ENCODE measurements around the gene DIPK1B.
A peak's percentile ranks its signal among the peaks of the same experiment; 100 is the strongest.
"Not testable (repeated sequence)": the region's sequence is repeated elsewhere in the genome, so short reads cannot be mapped to it uniquely, and the experiment has no call there.

DIPK1B gene

DNA sequence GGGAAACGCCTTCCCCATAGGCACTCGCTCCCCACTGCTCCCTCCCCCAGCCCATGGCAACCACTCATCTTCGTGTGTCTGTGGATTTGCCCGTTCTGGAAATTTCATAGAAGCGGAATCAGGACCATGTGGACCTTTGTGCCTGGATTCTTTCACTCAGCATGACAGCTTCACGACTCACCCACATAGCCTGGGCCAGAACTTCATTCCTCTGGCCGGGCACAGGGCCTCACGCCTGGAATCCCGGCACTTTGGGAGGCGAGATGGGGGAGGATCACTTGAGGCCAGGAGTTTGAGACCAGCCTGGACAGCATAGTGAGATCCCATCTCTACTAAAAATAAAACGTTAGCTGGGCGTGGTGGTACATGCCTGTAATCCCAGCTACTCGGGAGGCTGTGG lies 12.1 kb upstream of the DIPK1B start:
- no peak for DNase-seq

DNA sequence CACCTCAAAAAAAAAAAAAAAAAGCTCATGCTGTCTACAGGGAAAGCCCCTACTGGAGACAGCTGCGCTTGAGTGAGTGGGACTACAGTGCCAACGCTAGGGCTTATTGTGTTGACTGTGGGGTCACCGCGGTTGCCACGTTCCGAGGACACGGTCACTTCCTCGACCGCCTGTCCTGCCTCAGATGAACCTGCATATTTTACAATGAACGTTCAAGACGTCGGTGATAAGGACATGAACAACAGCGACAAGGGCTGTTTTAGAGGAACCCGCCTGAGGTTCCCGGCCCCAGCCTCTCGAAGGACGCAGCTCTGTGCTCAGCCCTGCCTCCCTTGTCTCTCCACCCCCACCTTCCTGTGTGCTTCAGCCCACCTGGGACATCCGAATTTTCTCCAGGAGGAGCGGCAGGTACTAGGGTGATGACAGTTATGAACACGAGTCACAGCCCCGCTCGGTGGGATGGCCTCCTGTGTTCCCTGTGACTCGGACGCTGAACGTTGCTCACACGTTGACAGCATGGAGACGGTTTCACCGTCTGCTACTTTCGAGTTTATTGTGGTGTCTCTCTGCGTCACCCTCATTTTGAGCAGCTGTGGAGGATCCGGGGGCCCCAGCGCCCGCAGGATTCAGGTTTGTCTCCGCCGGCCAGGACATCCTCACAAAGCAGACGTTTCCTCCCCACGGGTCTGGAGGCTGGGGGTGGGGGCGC lies 11.3 kb upstream of the DIPK1B start:
- peak; percentile 60 for DNase-seq

DNA sequence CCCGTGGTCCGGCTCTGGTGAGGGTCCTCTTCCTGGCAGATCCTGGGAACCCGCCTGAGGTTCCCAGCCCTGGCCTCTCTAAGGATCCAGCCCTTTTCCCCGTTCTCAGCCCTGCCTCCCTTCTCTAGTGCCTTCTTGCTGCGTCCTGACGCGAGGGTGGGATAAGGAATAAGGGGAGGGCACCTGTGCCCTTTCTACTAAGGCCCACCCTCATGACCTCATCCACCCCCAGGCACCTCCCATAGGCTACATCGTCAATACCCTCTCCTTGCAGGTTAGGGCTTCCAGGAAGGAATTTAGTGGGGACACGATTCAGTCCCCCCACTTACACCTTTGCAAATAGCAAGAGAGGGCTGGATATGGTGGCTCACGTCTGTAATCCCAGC lies 10.7 kb upstream of the DIPK1B start:
- no peak for DNase-seq

DNA sequence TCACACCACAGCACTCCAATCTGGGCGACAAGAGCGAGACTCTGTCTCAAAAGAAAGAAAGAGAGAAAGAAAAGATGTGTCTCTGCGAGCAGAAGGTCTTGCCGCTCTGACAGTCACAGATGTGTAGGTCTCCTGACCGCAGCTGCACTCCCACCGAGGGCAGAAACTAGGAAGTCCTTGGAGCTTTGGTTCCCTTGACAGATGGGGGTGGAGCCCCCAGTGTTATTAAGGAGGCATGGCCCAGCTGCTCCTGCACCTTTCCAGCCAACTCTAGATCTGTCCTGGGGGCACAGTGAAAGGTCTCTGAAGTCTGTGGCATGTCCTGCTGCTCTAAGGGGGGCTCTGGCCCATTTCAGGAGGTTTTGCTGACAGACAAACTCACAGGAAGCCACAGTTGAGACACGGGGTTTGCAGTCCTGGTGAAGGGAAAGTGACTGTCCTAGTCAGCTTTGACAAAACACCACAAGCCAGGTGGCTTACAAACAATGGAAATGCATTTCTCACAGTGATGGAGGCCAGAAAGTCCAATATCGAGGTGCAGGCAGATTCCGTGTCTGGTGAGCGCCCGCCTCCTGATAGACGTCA lies 9.0 kb upstream of the DIPK1B start:
- no peak for DNase-seq

DNA sequence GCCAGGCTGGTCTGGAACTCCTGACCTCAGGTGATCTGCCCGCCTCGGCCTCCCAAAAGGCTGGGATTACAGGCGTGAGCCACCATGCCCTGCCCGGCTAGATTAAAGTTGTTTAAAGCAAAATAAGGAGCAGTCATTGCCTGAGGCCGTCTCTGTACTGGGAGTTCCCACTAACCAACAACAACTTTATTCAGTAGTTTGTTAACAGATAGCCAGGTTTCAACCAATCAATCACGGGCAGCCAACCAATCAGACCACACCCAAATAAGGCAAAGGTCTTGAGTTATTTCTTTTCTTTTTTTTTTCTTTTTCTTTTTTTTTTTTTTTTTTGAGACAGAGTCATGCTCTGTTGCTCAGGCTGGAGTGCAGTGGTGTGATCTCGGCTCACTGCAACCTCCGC lies 7.6 kb upstream of the DIPK1B start:
- DNase-seq: not testable (repeated sequence)

DNA sequence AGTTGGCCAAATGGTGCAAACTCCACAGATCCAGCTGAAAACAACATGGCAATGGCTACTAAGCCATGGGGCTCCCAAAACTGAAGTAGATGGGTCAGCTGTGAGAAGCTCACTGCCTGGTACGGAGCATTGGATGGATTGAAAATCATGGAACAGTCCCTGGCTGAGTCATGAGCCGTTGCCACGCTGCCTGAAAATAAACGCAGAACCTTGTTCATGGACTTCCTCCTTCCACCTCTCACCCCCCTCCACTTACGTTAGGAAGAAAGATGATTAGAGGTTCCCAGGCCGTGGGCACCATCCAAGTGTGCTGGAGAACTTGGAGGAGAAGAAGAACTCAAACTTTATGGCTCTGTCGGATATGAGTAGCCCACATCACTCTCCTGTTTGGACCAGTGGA lies 6.8 kb upstream of the DIPK1B start:
- DNase-seq: no peak

DNA sequence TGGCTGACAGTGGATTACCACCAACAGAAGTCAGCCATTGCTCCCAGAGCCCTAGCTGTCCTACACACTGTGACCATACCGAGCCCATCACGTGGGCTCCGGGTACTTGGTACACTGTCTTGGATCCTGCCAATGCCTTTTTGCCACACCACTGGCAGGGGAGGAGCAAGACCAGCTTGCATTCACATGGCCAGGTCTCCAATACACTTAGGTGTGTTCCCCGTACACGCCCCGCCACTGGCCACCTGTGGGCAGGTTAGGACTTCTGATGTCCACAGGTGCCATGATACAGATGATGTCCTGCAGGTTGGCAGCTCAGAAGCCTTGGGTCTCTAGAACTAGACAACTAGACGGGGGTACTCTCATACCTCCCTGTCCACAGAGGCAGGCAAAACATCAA lies 5.4 kb upstream of the DIPK1B start:
- no peak for DNase-seq

DNA sequence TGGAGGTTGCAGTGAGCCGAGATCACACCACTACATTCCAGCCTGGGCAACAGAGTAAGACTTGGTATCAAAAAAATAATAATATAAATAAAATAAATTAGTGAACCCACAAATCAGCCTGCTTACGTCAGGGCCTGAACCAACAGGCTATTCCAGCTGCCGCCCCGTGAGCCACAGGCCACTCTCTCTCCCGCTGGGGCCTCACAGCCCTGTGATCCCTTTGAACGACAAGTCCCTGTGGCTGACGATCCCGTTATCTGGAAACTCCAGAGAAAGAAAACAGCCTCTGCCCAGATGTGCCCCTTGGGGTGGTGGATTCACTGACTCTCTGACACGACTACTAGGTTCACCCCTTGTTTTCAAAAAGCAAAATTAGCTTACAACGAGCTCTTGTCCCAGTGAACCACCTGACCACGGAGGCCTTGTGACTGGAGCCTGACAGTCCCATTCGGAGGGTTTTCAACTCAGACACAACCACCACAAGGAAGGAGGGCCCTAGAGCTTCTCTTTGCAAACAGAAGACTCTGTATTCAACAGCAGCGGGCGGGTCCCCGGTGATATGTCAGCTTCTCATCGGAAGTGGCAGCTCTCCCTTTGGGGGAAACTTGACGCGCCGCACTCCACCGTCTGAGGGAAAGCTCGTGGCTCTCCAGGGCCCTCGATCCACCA lies 4.4 kb upstream of the DIPK1B start:
- no peak for DNase-seq

DNA sequence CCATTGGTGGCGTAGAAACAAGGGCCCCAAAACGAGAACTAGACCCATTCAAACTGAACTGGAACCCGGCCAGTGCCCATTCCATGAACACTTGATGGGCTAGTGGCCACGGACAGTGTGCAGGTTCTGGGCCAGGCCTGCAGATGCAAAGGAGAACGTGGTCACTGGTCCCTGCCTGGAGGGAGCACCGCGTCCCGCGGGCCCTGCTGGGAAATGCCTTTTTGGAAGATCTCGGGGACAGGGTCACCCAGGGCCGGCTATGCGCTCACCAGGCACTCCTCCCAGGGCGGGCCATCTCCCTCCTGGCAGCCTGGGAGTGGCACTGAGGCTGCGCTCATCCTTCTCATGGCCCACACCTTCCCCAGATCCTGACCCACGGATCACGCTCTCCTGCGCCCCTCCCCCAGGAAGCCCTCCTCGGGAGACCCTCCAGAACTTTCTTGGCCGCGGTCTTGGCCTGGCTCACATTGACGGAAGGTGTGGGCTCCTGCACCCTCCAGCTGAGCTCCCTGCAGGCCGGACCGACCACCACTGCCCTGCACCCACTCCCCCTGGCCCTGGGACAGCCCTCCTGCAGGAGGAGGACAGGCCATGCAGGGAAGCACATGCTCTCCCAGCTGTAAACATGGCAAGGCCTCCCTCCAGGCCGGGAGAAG lies 2.8 kb upstream of the DIPK1B start:
- no peak for DNase-seq

DNA sequence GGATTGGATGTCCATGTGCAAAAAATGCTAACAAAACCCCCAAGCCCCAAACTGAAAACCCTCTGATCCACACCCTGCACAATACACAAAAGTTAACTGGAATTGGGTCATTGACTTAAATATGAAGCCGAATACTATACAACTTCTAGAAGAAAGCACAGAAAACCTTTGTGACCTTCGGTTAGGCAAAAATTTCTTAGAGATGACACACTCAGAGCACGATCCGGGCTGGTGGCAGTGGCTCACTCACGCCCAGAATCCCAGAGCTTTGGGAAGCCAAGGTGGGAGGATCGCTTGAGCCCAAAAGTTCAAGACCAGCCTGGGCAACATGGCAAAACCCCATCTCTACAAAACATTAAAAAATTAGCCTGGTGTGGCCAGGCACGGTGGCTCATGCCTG lies 1.8 kb upstream of the DIPK1B start:
- no peak for DNase-seq

DNA sequence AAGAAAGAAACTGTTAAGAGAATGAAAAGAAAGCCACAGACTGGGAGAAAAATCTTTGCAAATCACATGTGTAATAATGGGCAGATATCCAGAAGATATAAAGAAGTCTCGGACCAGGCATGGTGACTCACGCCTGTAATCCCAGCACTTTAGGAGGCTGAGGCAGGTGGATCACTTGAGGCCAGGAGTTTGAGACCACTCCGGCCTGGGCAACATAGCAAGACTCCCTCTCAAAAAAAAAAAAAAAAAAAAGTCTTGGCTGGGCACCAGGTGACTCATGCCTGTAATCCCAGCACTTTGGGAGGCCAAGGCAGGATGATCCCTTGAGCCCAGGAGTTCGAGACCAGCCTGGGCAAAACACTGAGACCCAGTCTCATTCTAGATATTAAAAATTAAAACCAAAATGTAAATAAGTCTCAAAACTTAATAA lies 1.1 kb upstream of the DIPK1B start:
- not testable (repeated sequence) for DNase-seq

DNA sequence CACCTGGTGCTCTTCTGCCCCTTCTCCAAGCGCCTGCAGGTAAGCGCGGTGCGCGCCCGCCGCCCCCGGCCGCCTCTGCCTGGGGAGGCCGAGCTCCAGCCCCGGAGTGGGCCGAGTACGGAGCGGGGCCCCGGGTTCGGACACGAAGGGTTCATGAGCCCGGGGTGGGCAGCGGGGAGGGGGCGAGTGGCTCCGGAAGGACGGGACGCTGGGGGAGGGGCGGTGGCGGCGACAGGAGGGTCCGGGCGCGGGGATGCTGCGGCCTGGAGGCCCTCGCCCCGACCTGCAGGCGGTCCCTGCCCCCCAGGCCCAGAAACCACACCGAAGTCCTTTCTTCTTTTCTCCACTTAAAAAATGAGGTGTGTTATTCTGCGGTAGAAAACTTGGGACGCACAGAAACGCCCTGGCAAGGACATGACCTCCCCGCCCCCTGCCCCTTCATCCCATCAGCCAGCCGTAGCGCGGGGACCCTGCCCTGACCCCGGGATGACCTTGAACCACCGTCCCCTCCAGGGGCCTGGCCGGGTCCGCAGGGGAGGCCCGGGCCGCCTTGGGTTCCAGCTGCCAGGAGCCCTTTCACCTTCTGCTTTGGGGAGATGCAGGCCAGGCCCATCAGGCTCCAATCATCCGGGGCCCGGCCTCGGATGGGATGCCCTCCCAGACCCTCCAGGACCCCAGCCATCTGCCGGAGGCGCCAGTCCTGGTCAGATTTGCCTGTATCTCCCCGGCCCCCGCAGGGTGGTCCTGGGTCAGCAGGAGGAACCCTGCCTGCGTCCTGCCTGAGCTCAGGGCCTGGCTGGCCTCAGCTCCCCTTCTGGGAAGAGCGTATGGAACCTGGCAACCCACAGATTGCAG lies 545 bp downstream of the DIPK1B start:
- DNase-seq: no peak

DNA sequence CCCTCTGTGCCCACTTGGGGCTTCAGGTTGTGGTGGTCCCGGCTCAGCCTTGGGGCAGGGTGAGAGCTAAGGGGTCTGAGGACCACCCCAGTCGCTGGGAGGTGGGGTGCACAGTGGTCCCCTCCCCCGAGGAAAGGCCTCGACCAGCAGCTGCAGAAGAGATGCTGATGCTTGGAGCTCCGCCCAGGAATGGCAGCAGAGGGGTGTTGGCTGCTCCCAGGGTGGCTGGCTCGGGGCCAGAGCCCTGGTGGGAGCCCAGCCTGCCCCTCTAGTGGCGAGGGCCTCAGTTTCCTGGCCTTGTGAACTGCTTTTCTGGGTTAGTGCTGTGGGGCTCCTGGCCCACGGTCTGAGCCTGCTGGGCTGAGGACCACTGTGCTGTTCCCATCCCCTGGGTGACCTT lies 1.2 kb downstream of the DIPK1B start:
- no peak for DNase-seq

DNA sequence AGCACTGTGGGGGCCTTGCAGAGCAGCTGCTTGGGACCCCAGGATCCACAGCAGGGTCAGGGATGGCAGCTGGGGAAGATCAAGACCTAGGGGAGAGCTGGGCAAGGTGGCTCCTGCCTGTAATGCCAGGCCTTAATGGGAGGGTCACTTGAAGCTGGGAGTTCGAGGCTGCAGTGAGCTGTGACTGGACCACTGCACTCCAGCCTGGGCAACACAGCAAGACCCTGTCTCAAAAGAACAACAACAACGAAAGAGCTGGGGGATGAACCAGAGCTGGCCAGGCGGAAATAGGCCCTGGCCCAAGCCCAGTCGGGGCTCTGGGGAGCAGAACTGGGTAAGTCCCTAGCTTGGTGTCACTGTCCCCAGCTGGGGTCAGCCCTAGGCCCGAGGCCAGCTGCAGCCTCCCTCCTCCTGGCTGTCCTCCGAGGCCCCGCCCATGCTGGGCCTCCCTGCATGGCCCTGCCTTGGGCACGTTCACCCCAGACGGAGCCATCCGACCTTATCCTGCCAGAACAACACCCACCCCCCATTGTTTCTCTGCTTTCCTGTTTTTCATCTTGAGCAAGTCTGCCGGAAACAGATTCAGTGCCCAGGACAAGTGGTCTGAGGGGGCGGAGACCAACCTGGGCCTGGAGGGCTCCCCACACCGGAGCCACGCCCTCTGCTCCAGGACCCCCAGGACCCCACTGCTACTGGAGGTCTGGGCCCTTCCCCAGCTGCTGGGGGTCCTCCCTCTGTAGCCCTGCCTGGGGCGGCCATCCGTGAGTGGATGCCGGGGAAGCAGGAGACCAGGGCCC lies 1.9 kb downstream of the DIPK1B start:
- no peak for DNase-seq

DNA sequence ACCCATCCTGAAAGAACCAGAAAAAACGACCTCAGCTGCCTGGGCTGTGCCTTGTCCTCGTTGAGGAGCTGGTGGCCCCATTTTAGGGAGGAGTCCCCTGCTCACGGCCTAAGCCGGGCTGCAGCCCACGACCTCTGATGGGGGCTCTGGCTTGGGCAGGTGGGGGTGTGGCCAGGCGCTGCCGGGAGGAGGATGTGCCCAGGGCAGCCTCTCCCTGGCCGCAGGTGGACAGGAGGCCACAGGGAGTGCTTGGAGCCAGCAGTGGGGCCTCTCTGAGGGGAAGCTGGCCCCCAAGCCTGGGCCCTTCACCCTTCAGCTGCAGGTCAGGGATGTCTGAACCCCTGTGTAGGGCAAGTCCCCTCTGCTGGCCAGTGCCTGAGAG lies 2.5 kb downstream of the DIPK1B start:
- no peak for DNase-seq

DNA sequence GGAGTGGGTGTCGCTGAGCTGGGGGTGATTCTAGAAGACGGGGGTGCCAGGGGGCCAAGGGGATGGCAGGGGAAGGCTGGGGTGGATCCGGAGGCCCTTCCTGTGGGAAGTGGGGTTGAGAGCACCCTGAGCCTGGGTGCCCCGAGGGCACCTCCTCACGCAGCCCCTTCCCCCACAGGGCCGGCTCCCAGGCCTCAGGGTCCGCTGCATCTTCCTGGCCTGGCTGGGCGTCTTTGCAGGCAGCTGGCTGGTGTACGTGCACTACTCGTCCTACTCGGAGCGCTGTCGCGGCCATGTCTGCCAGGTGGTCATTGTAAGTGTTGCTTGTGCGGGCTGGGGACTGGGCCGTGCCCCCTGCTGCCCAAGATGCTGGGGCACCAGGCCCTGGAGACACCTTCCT lies 5.0 kb downstream of the DIPK1B start:
- DNase-seq: no peak

DNA sequence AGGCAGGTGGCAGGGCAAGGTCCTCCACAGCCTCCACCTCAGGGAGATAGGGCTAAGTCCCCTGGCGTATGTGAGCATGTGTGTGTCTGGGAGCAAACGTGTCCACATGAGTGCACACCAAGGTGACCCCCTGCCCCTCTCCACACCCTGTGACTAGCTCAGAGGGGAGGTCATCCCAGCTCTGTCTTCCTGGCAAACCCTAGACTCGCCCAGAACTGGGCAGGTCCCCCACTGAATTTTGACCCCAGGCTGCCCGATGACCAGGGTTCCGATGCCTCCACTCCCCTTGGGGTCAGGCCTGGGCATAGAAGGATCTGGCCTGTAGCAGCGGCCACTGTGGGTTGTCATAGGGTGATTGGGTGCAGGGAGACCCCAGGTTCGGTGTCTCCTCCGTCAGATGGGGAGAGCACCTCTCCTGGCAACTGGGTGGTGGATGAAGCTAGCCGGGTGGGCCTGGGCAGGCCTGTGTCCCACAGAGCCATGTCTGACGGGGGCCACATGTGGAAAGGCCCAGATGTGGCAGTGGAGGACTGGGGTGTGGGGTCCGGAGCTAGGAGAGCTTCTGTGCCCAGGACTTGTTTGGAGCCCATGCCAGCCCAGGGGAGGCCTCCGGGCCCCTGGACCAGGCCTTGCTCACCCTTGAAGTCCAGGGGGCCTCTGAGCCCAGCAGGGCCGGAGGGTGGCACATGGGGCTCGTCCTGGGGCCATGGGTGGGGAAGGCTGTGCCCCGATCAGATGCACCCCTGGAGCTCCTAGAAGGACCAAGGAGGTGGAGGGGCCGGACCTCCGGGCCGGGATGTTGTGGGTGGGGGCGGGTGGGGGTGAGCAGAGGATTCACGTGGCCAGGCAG lies 6.2 kb downstream of the DIPK1B start:
- DNase-seq: no peak

DNA sequence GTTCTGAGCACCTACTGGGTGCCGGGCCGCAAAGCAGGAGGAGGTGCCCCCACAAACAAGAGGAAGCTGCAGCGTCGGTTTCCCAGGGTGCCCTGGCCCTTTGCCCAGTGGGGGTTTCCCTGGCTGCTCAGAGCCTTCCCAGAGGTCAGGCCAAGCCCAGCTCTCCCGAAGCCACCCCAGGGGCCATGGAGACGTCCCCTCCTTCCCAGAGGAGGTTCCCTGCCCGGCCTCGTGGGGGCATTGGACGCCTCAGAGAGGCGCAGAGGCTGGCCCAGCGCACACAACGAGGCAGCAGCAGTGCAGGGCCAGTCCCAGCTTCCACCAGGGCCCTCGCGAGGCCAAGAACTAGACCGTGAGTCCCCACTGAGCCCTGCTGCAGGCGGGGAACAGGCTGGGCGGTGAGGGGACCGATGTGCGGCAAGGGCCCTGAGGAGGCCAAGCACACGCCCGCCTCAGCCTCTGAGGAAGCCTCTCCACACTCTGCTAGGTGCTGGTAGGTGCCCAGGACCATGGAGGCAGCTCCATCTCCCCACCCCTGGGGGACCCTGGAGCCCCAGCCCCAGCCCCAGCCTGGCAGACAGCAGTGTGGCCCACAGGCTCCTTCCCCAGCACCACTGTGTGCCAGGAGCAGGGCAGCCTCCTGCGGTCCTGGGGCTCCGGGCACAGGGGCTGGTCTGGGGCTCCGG lies 7.0 kb downstream of the DIPK1B start:
- DNase-seq: peak; percentile 35

DNA sequence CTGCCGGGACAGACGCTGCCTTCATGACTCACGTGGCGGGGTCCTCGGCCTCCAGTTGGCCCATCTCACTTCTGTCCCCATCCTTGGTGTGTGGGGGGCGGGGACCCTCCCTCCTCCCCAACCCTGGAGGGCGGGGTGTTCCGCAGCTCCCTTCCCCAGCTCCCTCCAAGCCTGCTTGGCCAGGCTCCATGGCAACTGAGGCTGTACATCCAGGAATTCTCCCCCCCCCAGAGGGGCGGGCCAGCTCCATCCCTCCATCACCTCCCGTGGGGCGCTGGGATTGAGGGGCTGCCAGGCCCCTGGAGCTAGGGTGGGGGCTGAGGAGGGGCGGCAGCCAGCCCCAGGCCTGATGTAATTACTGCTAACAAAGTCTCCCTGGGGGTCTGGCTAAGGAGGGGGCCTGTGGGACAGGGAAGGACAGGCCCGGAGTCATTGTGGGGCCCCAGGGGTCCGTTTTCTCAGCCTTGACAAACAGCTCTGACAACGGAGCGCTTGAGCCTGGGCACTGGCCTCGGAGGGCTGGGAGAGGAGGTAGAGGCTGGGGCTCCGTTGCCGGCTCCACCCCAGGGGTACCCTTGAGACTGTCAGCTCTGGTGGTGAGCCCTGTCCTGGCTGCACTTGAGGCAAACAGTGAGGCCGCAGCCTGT lies 8.0 kb downstream of the DIPK1B start:
- no peak for DNase-seq

DNA sequence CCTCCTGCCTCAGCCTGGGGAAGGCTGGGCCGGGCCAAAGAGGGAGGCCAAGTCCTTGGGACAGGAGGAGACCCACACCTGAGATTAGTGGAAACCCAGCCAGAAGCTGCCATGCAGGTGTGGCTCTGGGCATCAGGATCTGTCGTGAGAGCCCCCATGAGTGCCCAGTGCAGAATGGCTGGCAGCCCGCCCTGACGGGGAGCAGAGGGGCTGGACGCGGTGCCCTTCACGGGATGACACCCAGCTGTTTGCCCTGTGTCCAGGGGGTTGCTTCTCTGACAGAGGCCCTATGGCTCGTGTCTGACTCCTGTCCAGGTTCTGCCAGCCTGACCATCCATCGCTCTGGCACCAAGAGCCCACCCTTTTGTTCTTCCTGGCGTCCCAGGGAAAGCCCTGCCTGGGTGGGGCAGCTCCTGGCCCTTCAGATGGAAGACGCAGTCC lies 8.5 kb downstream of the DIPK1B start:
- DNase-seq: no peak

All from CD4-positive, alpha-beta T cell treated with Interleukin-21 for 1 hour (primary cell).